Pancreas (tissue), 10 donors: ENCODE measurements around the gene CHMP2A. TPM values are rescaled to one million over a fixed set of nuclear protein-coding genes. Genes with fewer than 3 reads are reported as not detected.

Experiments used
- ATAC-seq, 4 donors: fragments of 200-7000 bp; cut with Tn5 transposase; one replicate each; pipeline versions ENCODE4 v1.8.0 to v1.9.1; 2020; ENCODE audit warnings: mild to moderate bottlenecking in 4 of 4, moderate library complexity in 4 of 4
- DNase-seq, 6 donors: peaks; one replicate each; pipeline ENCODE4 v3.0.0-alpha.2; 2020
- FAIRE-seq: peaks from 2 replicates; lab custom pipeline; 2012; peaks lifted over from hg19 to GRCh38; lab: Jason Lieb, UNC
- H3K27ac ChIP-seq, 4 donors: fragments of 200-600 bp; sonication (generic); 1 replicate in 3 of 4; 2 replicates in 1 of 4; pipeline versions ENCODE4 v1.5.0 to v1.8.0; 2020
- H3K27me3 ChIP-seq, 4 donors: fragments of 200-600 bp; one replicate each; pipeline ENCODE4 v1.8.0; 2021
- H3K36me3 ChIP-seq, 3 donors: fragments of 200-600 bp; sonication (generic) in 1 of 3; one replicate each; pipeline versions ENCODE4 v1.5.0 to v1.8.0; 2020 to 2021
- H3K4me1 ChIP-seq, 3 donors: fragments of 200-600 bp; one replicate each; pipeline ENCODE4 v1.8.0; 2021
- H3K4me3 ChIP-seq, 4 donors: fragments of 200-600 bp; sonication (generic) in 2 of 4; one replicate each; pipeline versions ENCODE4 v1.5.0 to v1.8.0; 2020 to 2021
- H3K9me3 ChIP-seq, 4 donors: fragments of 200-600 bp; one replicate each; pipeline ENCODE4 v1.8.0; 2021
- CTCF ChIP-seq, 4 donors: fragments of 200-600 bp; sonication (generic) in 3 of 4; IDR thresholded peaks; one replicate each; pipeline versions ENCODE4 v1.5.0 to v1.8.0; 2021; ENCODE audit warnings: antibody characterized with exemption in 4 of 4
- WGBS, 2 donors: extraction: QIAGEN DNeasy Blood & Tissue Kit; methylation state at CpG; one replicate each; pipeline ENCODE4 v1.1.7; 2013; 5-methylcytosine and 5-hydroxymethylcytosine counted together
- intact Hi-C, 3 donors: fragments of 100-400 bp; cut with DNase I; formaldehyde crosslinking; loops; one replicate each; pipeline versions ENCODE4 v1.11.1 to v1.14.2; 2022
- polyA plus RNA-seq, 2 donors: library from polyadenylated mRNA; stranded (reverse); fragments of 200-250 nt; gene quantifications; one replicate each; pipeline ENCODE4 v1.2.3, GENCODE V29; 2013
- total RNA-seq, 6 donors: library from RNA; stranded (reverse); fragmentation: NEBNext Ultra II Directional in 4 of 6; extraction: Animal tissue kit (Norgen Biotek cat#: 25700) in 4 of 6; gene quantifications; one replicate each; pipeline versions ENCODE4 v1.2.1 to v1.2.4, GENCODE V29; 2021 to 2023
- donor health status: healthy with polysubstance abuse.
- donor health status: DM: no; HTN: no; CAD: no; lungs with moderate emphysema.
- donor health status: DM: no; HTN: no; CAD: no.
- donor health status: control.
- donor health status: control.
- donor health status: Bipolar disorder and iron deficiency.
- donor health status: DM: yes; HTN: yes; CAD: no.
- donor health status: DM: no; HTN: no; CAD: no.
- donor health status: DM: no; HTN: no; CAD: no.
- donor health status: DM: yes; HTN: yes; CAD: no.

The CHMP2A gene
- total and polyA plus RNA-seq, 8 donors: 45.8 to 118 (median 60.0) TPM

- H3K27ac ChIP-seq: no peak overlapping the region
- H3K4me1 ChIP-seq: peaks cover 0 to 2% (median 0%) of the 10 kb centered on the region in 3 donors
- intact Hi-C loops: no loop called here
- DNase-seq (peak in 2 of 6 donors; percentile 14 to 18), FAIRE-seq (no peak), ATAC-seq (peak; percentile 40 to 82 (median 72))
- no peaks in the 10 kb centered on the region for H3K36me3 ChIP-seq
- peak overlapping the region in 2 of 4 donors; percentile 6 to 37 for H3K4me3 ChIP-seq
- TF ChIP-seq CTCF (IDR thresholded peaks at IDR 0.05): no peak
- H3K27me3 ChIP-seq: no peaks in the 10 kb centered on the region
- WGBS, 2 donors: 4 to 7% methylated on average over 51 to 55 of the region's 55 CpGs
- no peaks in the 10 kb centered on the region for H3K9me3 ChIP-seq
Observed at GRCh38 chr19:58538257-58539168, 16.4 kb downstream of the CHMP2A start.

DNA sequence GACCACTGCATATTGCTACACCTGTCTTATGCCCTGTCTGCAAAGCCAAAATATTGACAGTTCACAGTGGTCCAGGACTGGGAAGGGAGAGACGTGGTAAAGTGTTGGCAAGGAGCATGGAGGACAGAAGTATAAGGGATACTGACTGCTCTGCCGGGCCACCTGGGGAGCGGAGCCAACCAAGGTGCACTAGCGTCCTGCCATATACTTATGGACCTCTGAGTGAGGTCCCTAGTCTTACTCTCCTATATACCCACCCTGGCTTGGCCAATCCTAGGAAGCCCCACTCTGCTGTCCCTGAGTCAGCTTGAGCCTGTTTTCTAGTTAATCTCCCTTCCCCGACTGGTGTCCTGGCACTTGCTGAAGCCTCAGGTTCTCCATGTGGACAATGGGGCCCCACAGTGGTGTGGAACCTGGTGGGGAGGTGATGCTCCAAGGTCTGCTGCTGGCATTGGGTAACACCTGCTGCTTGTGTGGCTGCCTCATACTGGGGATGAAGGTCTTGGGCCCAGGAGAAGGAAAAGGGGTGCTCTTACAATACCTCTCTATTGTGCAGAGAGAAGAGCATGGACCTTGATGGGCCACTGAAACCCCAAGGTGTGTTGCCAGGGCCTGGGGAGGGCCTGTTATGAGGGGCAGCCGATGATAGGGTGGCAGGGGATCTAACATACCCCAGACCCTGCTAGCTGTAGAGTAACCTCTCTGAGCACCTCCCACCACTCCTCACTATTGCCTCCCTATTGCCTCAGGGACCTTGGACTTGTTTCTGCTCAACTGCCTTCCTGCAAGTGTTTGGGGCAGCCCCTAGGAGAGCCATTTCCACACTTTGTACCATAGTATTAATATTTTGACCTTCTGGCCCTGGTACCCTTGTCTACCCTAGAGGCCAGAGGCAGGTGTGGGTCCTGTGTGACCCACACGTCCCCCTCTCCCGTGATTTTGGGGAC is 17.8 kb downstream of the CHMP2A start:
- ATAC-seq (no peak), FAIRE-seq (no peak), DNase-seq (no peak)
- no peaks in the 10 kb centered on the region for H3K27me3 ChIP-seq
- intact Hi-C loops: no loop called here
- H3K36me3 ChIP-seq: no peaks in the 10 kb centered on the region
- H3K9me3 ChIP-seq: no peaks in the 10 kb centered on the region
- 76 to 89% methylated on average over 8 of the region's 8 CpGs for WGBS, 2 donors
- no peak for TF ChIP-seq CTCF (IDR thresholded peaks at IDR 0.05)
- H3K27ac ChIP-seq: no peak overlapping the region
- peaks cover 0 to 2% (median 0%) of the 10 kb centered on the region in 3 donors for H3K4me1 ChIP-seq
- no peak overlapping the region for H3K4me3 ChIP-seq

GRCh38 chr19:58535857-58536256 is 19.0 kb downstream of the CHMP2A start:
- Histone ChIP-seq H3K27ac (no peak overlapping the region), H3K4me3 (no peak overlapping the region), H3K4me1 (peaks cover 0 to 2% (median 0%) of the 10 kb centered on the region in 3 donors), H3K9me3 (no peaks in the 10 kb centered on the region), H3K27me3 (no peaks in the 10 kb centered on the region), H3K36me3 (no peaks in the 10 kb centered on the region)
- intact Hi-C loops: no loop called here
- WGBS, 2 donors: 77 to 90% methylated on average over 3 of the region's 3 CpGs
- ATAC-seq (no peak), DNase-seq (no peak), FAIRE-seq (no peak)
- TF ChIP-seq CTCF (IDR thresholded peaks at IDR 0.05): no peak

DNA sequence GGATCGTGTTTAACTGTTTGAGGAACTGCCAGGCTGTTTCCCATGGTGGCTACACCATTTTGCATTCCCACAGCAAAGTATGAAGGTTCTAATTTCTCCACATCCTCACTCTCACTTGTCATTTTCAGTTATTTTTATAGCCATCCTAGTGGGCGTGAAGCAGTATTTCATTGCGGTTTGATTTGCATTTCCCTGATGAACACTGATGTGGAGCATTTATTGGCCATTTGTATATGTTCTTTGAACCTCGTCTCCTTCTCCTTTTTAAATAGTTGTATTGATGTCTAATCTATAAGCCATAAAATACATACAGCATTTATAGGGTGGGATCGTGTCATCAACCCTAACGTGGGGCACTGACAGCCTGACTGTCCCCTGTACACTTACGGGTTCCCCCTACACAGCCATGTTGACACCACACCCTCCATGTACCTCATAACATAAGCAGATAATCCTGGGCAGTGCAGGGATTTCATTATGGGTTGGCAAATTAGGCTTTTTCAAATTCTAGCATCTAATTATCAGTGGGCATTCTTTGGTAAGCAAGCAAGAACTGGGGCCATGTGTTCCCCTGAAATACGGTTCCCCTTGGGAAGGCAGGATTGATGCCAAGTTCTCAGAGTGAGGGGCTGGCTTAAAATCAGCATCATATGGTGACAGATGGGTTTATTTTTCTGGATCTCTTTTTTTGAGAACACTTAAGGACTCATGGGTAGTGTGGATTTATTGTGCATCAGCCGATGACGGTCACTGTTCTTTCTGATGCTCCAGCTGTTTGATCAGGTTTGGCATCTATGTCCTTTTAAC is 23.7 kb downstream of the CHMP2A start:
- Histone ChIP-seq H3K27me3 (no peaks in the 10 kb centered on the region), H3K9me3 (no peaks in the 10 kb centered on the region), H3K27ac (no peak overlapping the region), H3K4me3 (no peak overlapping the region), H3K36me3 (no peaks in the 10 kb centered on the region), H3K4me1 (no peaks in the 10 kb centered on the region)
- no peak for TF ChIP-seq CTCF (IDR thresholded peaks at IDR 0.05)
- intact Hi-C loops: no loop called here
- no peak for FAIRE-seq
- 52 to 71% methylated on average over 10 of the region's 10 CpGs for WGBS, 2 donors
- no peak for DNase-seq
- ATAC-seq: no peak
